Vagina (tissue), 2 donors: ENCODE data around the gene COL5A2.

ENCODE experiments used
- CTCF ChIP-seq, 3 experiments: fragments of 450-650 bp in 2 of 3; fragments of 200-600 bp in 1 of 3; sonication (generic) in 1 of 3; IDR thresholded peaks; one replicate each; pipeline ENCODE4 v1.5.1; 2017 to 2019; ENCODE audit warnings: antibody characterized with exemption in 3 of 3, mild to moderate bottlenecking in 2 of 3, moderate library complexity in 2 of 3
- POLR2A ChIP-seq, 2 donors: fragments of 450-650 bp; IDR thresholded peaks; one replicate each; pipeline ENCODE4 v1.6.1; 2017; ENCODE audit warnings: antibody characterized with exemption in 2 of 2, mild to moderate bottlenecking in 2 of 2, moderate library complexity in 2 of 2
- POLR2AphosphoS5 ChIP-seq, 2 donors: sonication (generic); formaldehyde crosslinking; IDR thresholded peaks; one replicate each; pipeline ENCODE4 v1.9.0; 2017; ENCODE audit warnings: antibody characterized with exemption in 2 of 2, mild to moderate bottlenecking in 2 of 2, low read depth in 1 of 2; ENCODE audit not compliant: insufficient read depth in 1 of 2

GRCh38 chr2:189183170-189183569 lies 3.6 kb upstream of the COL5A2 start:
- no peak for TF ChIP-seq CTCF (IDR thresholded peaks at IDR 0.05)
- TF ChIP-seq POLR2AphosphoS5 (IDR thresholded peaks at IDR 0.05; ENCODE audit: insufficient read depth in 1 of 2, low read depth in 1 of 2), result no peak
- no peak for TF ChIP-seq POLR2A (IDR thresholded peaks at IDR 0.05)
